Prostate gland (tissue), 2 donors: ENCODE data around the gene MTFMT.

ENCODE experiments used
- POLR2AphosphoS5 ChIP-seq: sonication (generic); formaldehyde crosslinking; IDR thresholded peaks from one replicate; pipeline ENCODE4 v1.6.1; 2017; ENCODE audit warnings: antibody characterized with exemption
- TF ChIP-seq, protein P1 (sequence below), 4 experiments: fragments of 200-600 bp in 2 of 4; fragments of 450-650 bp in 2 of 4; sonication (generic) in 2 of 4; IDR thresholded peaks; 1 replicate in 3 of 4; 2 replicates in 1 of 4; pipeline ENCODE4 v1.5.1; 2016 to 2019; ENCODE audit warnings: antibody characterized with exemption in 4 of 4, mild to moderate bottlenecking in 2 of 4, moderate library complexity in 2 of 4

DNA sequence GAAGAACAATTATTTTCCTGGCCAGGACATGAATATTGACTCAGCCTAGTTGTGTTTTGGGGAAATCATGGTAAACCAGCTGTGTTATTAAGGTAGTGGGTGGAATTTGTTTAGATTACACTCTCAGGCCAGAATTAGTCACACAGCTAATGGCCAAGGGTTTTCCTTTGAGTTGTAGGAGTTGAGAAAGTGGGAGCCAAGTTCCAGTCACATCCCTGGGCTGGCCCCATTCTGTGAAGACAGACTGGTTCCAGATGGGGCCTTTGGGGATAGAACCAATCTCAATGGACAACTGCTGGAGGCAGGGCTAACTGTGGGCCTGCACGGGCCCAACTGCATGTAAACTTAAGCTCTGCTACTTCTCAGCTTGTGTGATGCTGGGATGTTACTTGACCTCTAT is 39.7 kb upstream of the MTFMT start:
- TF ChIP-seq POLR2AphosphoS5, result peak; percentile 32
- TF ChIP-seq, protein P1, sequence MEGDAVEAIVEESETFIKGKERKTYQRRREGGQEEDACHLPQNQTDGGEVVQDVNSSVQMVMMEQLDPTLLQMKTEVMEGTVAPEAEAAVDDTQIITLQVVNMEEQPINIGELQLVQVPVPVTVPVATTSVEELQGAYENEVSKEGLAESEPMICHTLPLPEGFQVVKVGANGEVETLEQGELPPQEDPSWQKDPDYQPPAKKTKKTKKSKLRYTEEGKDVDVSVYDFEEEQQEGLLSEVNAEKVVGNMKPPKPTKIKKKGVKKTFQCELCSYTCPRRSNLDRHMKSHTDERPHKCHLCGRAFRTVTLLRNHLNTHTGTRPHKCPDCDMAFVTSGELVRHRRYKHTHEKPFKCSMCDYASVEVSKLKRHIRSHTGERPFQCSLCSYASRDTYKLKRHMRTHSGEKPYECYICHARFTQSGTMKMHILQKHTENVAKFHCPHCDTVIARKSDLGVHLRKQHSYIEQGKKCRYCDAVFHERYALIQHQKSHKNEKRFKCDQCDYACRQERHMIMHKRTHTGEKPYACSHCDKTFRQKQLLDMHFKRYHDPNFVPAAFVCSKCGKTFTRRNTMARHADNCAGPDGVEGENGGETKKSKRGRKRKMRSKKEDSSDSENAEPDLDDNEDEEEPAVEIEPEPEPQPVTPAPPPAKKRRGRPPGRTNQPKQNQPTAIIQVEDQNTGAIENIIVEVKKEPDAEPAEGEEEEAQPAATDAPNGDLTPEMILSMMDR (IDR thresholded peaks at IDR 0.05), result no peak
